Fibroblast of the aortic adventitia (primary cell): ENCODE data around the gene FIGNL1. TPM values are rescaled to one million over a fixed set of nuclear protein-coding genes. Genes with fewer than 3 reads are reported as not detected.

Source experiments
- DNase-seq: peaks from one replicate; pipeline ENCODE4 v3.0.0-alpha.2; 2010; ENCODE audit warnings: low read depth
- H3K4me3 ChIP-seq: 2 replicates; pipeline ENCODE4 v1.5.1; 2011; ENCODE audit warnings: low read depth, mild to moderate bottlenecking, control low read depth, low read length, moderate library complexity
- small RNA-seq: library from RNA; depleted of rRNA; stranded (forward); fragments of <200 nt; gene quantifications from one replicate; pipeline ENCODE3, GENCODE V24; 2012
- total RNA-seq: library from RNA; depleted of rRNA; stranded (reverse); fragments of >200 nt; gene quantifications from 2 replicates; pipeline ENCODE4 v1.2.3, GENCODE V29; 2012; ENCODE audit warnings: low replicate concordance
- TF ChIP-seq, protein P1 (sequence below): IDR thresholded peaks from 2 replicates; pipeline ENCODE4 v1.5.1; 2011; ENCODE audit warnings: mild to moderate bottlenecking, low read length, control low read depth, inconsistent platforms; ENCODE audit not compliant: insufficient read depth

FIGNL1 gene
- total RNA-seq, 1 donor = 33.6 TPM

DNA sequence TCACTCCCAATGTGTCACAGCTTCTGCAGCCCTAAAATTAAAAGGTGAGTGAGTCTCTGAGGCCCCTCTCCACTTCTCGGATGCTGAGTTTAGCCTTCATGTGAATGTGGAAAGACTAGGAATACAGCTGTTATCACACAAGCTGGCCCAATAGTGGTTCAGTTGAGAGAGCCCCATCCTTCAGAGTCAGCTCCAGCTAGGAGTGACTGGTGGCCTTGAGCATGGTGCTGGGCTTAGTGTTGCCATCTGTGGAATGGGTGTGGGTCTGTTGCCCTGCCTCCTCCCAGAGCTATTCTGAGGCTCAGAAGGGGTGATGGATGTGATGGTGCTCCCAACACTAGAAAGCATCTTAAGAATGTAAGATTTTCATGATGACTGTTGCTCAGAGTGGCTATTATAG lies 55.8 kb downstream of the FIGNL1 start:
- H3K4me3 ChIP-seq = no peak overlapping the region
- TF ChIP-seq, protein P1, sequence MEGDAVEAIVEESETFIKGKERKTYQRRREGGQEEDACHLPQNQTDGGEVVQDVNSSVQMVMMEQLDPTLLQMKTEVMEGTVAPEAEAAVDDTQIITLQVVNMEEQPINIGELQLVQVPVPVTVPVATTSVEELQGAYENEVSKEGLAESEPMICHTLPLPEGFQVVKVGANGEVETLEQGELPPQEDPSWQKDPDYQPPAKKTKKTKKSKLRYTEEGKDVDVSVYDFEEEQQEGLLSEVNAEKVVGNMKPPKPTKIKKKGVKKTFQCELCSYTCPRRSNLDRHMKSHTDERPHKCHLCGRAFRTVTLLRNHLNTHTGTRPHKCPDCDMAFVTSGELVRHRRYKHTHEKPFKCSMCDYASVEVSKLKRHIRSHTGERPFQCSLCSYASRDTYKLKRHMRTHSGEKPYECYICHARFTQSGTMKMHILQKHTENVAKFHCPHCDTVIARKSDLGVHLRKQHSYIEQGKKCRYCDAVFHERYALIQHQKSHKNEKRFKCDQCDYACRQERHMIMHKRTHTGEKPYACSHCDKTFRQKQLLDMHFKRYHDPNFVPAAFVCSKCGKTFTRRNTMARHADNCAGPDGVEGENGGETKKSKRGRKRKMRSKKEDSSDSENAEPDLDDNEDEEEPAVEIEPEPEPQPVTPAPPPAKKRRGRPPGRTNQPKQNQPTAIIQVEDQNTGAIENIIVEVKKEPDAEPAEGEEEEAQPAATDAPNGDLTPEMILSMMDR = no peak
- no peak for DNase-seq

Small RNA genes within 50 kb of the gene (small RNA-seq; reads per million reads assigned to genes)
- not detected for gene RNU6-1091P

Other genes starting within 250 kb of the FIGNL1 start
- not detected in 2 replicates for gene IKZF1, start 145.6 kb downstream of the FIGNL1 start, total RNA-seq
- gene DDC, start 115.1 kb upstream of the FIGNL1 start, total RNA-seq = not detected in 2 replicates